CD14-positive monocyte (primary cell): ENCODE results near the gene PMM2. TPM values are rescaled to one million over a fixed set of nuclear protein-coding genes. Genes with fewer than 3 reads are reported as not detected.
A peak's percentile ranks its signal among the peaks of the same experiment; 100 is the strongest.

Experiments used
- DNase-seq, 3 donors: peaks; one replicate each; pipeline ENCODE4 v3.0.0-alpha.2; 2011 to 2022
- H2AFZ ChIP-seq: 2 replicates; pipeline ENCODE4 v1.6.0; 2012; ENCODE audit warnings: mild to moderate bottlenecking, low read depth, low read length, inconsistent platforms; ENCODE audit not compliant: insufficient read depth, poor library complexity, severe bottlenecking
- H3K27ac ChIP-seq, 2 donors: 1 replicate in 1 of 2; 2 replicates in 1 of 2; pipeline ENCODE4 v1.5.1; 2012 to 2013; ENCODE audit warnings: low read length in 2 of 2, control low read depth in 1 of 2, inconsistent platforms in 1 of 2, low read depth in 1 of 2, mild to moderate bottlenecking in 1 of 2
- H3K27me3 ChIP-seq, 2 donors: one replicate each; pipeline versions ENCODE4 v1.6.0 to v1.6.1; 2011 to 2013; ENCODE audit warnings: low read length in 2 of 2; ENCODE audit not compliant: control insufficient read depth in 2 of 2, insufficient read depth in 2 of 2
- H3K36me3 ChIP-seq, 2 donors: replicated peaks in 1 of 2; 1 replicate in 1 of 2; 2 replicates in 1 of 2; pipeline versions ENCODE4 v1.5.1 to v1.6.1; 2012 to 2013; ENCODE audit warnings: low read length in 2 of 2, control low read depth in 1 of 2, inconsistent platforms in 1 of 2, mild to moderate bottlenecking in 1 of 2; ENCODE audit not compliant: insufficient read depth in 2 of 2, control insufficient read depth in 1 of 2
- H3K4me1 ChIP-seq, 2 donors: 1 replicate in 1 of 2; 2 replicates in 1 of 2; pipeline versions ENCODE4 v1.5.1 to v1.6.1; 2012 to 2013; ENCODE audit warnings: low read length in 2 of 2, control low read depth in 1 of 2, inconsistent platforms in 1 of 2, mild to moderate bottlenecking in 1 of 2, moderate library complexity in 1 of 2; ENCODE audit not compliant: insufficient read depth in 2 of 2, control insufficient read depth in 1 of 2
- H3K4me2 ChIP-seq: replicated peaks from 2 replicates; pipeline ENCODE3; 2012; ENCODE audit warnings: low read length, moderate library complexity, mild to moderate bottlenecking; ENCODE audit not compliant: poor library complexity, severe bottlenecking; ENCODE audit errors: extremely low read depth
- H3K4me3 ChIP-seq, 3 experiments: fragments of 200-600 bp in 1 of 3; sonication (generic) in 1 of 3; replicated peaks in 1 of 3; 1 replicate in 2 of 3; 2 replicates in 1 of 3; pipeline ENCODE4 v1.5.1; 2011 to 2013; ENCODE audit warnings: low read length in 3 of 3, mild to moderate bottlenecking in 3 of 3, control low read depth in 2 of 3, low read depth in 2 of 3, inconsistent platforms in 1 of 3, moderate library complexity in 1 of 3
- H3K79me2 ChIP-seq: 2 replicates; pipeline ENCODE4 v1.6.0; 2012; ENCODE audit warnings: mild to moderate bottlenecking, control low read depth, inconsistent platforms, low read length, moderate library complexity; ENCODE audit not compliant: insufficient read depth
- H3K9ac ChIP-seq: 2 replicates; pipeline ENCODE4 v1.6.0; 2017; ENCODE audit warnings: low read length, mild to moderate bottlenecking; ENCODE audit not compliant: insufficient read depth, poor library complexity, severe bottlenecking
- H3K9me3 ChIP-seq, 2 donors: replicated peaks in 1 of 2; 1 replicate in 1 of 2; 2 replicates in 1 of 2; pipeline versions ENCODE4 v1.5.1 to v1.6.1; 2012 to 2013; ENCODE audit warnings: low read length in 2 of 2, control low read depth in 1 of 2; ENCODE audit not compliant: control insufficient read depth in 1 of 2, insufficient read depth in 1 of 2
- H4K20me1 ChIP-seq: 2 replicates; pipeline ENCODE4 v1.6.0; 2012; ENCODE audit warnings: mild to moderate bottlenecking, low read length, control low read depth, moderate library complexity; ENCODE audit not compliant: insufficient read depth
- H3K27ac Mint-ChIP-seq, 7 donors: one replicate each; pipeline ENCODE4 v1.8.0; 2020; ENCODE audit warnings: mild to moderate bottlenecking in 7 of 7, mixed read lengths in 7 of 7, moderate library complexity in 6 of 7, inconsistent platforms in 2 of 7
- H3K27me3 Mint-ChIP-seq, 3 donors: one replicate each; pipeline ENCODE4 v1.8.0; 2021 to 2022; ENCODE audit warnings: low read depth in 3 of 3, mild to moderate bottlenecking in 3 of 3, mixed read lengths in 3 of 3, moderate library complexity in 3 of 3, inconsistent platforms in 1 of 3
- H3K36me3 Mint-ChIP-seq, 2 donors: one replicate each; pipeline ENCODE4 v1.8.0; 2020; ENCODE audit warnings: mixed read lengths in 2 of 2, inconsistent platforms in 1 of 2, mild to moderate bottlenecking in 1 of 2
- H3K4me1 Mint-ChIP-seq: one replicate; pipeline ENCODE4 v1.8.0; 2020; ENCODE audit warnings: mild to moderate bottlenecking, mixed read lengths
- H3K4me3 Mint-ChIP-seq, 2 donors: one replicate each; pipeline ENCODE4 v1.8.0; 2020; ENCODE audit warnings: mild to moderate bottlenecking in 2 of 2, mixed read lengths in 2 of 2, moderate library complexity in 1 of 2
- H3K9me3 Mint-ChIP-seq, 7 donors: one replicate each; pipeline ENCODE4 v1.8.0; 2020 to 2022; ENCODE audit warnings: mixed read lengths in 7 of 7, mild to moderate bottlenecking in 6 of 7, moderate library complexity in 6 of 7, inconsistent platforms in 2 of 7
- CTCF ChIP-seq: fragments of 200-600 bp; IDR thresholded peaks from one replicate; pipeline ENCODE4 v1.8.0; 2022; ENCODE audit warnings: antibody characterized with exemption, mild to moderate bottlenecking
- WGBS: methylation state at CpG from one replicate; pipeline ENCODE4 v1.1.5; 2013; ENCODE audit warnings: missing lambda C conversion rate; ENCODE audit not compliant: insufficient coverage; 5-methylcytosine and 5-hydroxymethylcytosine counted together
- intact Hi-C, 2 donors: fragments of 100-400 bp; cut with micrococcal nuclease; formaldehyde crosslinking; loops; one replicate each; pipeline versions ENCODE4 v1.15.0 to v1.15.1; 2023
- polyA plus RNA-seq, 3 donors: library from polyadenylated mRNA; depleted of rRNA in 1 of 3; unstranded in 2 of 3; stranded (reverse) in 1 of 3; fragments of 300-500 nt in 2 of 3; fragments of >200 nt in 1 of 3; fragmentation: Illumina TruSeq in 2 of 3; gene quantifications; 1 replicate in 2 of 3; 2 replicates in 1 of 3; pipeline ENCODE4 v1.2.3, GENCODE V29; 2012 to 2021

PMM2 gene
- polyA plus RNA-seq, 3 donors, result 15.2 to 22.9 (median 17.8) TPM

GRCh38 chr16:8822403-8822802 is 24.8 kb downstream of the PMM2 start:
- WGBS, result 100% methylated on average over 2 of the region's 3 CpGs
- Mint-ChIP-seq H3K27me3 (peaks cover 0 to 2% (median 0%) of the 10 kb centered on the region in 3 donors), H3K27ac (peak overlapping the region in 3 of 7 donors; percentile 27 to 55 (median 34))

GRCh38 chr16:8826278-8826879 is 28.7 kb downstream of the PMM2 start:
- Mint-ChIP-seq H3K4me3 (no peak overlapping the region), H3K4me1 (peaks cover 7% of the 10 kb centered on the region), H3K9me3 (no peaks in the 10 kb centered on the region), H3K27ac (no peak overlapping the region), H3K27me3 (peaks cover 0 to 1% (median 0%) of the 10 kb centered on the region in 3 donors), H3K36me3 (peaks cover 55 to 68% of the 10 kb centered on the region in 2 donors)
- Histone ChIP-seq H3K4me2 (no peak overlapping the region), H3K9me3 (no peaks in the 10 kb centered on the region), H3K27me3 (no peaks in the 10 kb centered on the region), H3K79me2 (no peaks in the 10 kb centered on the region), H3K9ac (no peak overlapping the region), H3K27ac (no peak overlapping the region), H4K20me1 (no peaks in the 10 kb centered on the region), H3K4me3 (no peak overlapping the region), H2AFZ (no peak overlapping the region), H3K36me3 (peaks cover 23 to 79% of the 10 kb centered on the region in 2 donors), H3K4me1 (no peaks in the 10 kb centered on the region)
- TF ChIP-seq CTCF, result no peak
- WGBS, result 100% methylated on average over 1 of the region's 3 CpGs
- DNase-seq, result no peak
- intact Hi-C loops, result no loop called here

More at GRCh38 chr16:8822403-8822802, 24.8 kb downstream of the PMM2 start:
- Histone ChIP-seq H3K79me2 (no peaks in the 10 kb centered on the region), H3K27me3 (no peaks in the 10 kb centered on the region), H4K20me1 (no peaks in the 10 kb centered on the region), H3K9me3 (no peaks in the 10 kb centered on the region), H3K4me2 (no peak overlapping the region), H3K4me1 (no peaks in the 10 kb centered on the region), H3K36me3 (peaks cover 33 to 83% of the 10 kb centered on the region in 2 donors), H3K27ac (peak overlapping the region in 1 of 2 donors; percentile 40), H2AFZ (no peak overlapping the region), H3K4me3 (no peak overlapping the region), H3K9ac (no peak overlapping the region)
- intact Hi-C loops, result no loop called here
- H3K36me3 Mint-ChIP-seq, result peaks cover 48 to 75% of the 10 kb centered on the region in 2 donors
- H3K9me3 Mint-ChIP-seq, result no peaks in the 10 kb centered on the region
- H3K4me1 Mint-ChIP-seq, result peaks cover 20% of the 10 kb centered on the region
- H3K4me3 Mint-ChIP-seq, result no peak overlapping the region
- no peak for TF ChIP-seq CTCF
- DNase-seq, result no peak
